ENCODE results near the gene CCR5. TPM values are rescaled to one million over a fixed set of nuclear protein-coding genes. Genes with fewer than 3 reads are reported as not detected.

CCR5 gene
- total and polyA plus RNA-seq, 9 of the 15 experiments (the other 6 are each of a cell fraction or from before 2014, with no cell fraction given) = not detected

DNA sequence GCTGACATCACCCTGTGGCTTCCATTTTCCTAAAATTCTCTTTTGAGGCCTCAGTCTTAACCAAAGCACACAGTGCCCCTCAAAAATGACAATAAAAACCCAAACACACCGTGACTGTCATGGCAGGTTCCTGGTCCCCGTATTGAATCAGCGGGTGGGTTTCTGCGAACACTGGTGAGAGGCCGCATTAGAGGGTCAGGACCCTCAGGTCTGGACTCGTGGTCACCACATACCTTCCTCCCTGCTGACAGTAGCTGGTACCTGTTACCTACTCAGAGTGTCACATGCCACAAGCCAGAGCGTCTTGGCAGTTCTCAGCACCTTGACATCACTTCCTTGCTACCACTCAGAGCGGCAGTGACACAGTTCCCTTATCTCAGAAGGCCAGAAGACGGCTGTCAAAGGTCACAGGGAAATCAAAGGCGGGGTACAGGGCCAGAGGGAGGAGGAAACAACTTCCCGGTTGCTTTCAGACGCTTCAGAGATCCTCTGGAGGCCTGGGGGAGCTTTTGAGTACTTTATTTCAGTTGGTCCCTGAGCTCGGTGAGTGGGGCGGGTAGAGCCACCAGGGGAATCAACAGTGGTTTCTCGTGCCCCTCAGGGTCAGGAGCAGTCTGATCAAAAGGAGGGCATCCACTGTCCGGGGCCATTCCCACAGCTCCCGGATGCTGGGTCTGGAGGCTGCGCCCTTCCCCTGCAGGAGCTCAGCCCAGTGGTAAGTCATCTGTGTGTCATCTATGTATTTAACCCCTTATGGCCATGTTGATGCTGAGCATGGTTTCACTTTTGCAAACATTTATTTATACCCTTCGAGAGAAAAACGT is 36.3 kb downstream of the CCR5 start, which contains the start of the genes CCR5AS and CCRL2 (continued):
- TF ChIP-seq, protein P1, sequence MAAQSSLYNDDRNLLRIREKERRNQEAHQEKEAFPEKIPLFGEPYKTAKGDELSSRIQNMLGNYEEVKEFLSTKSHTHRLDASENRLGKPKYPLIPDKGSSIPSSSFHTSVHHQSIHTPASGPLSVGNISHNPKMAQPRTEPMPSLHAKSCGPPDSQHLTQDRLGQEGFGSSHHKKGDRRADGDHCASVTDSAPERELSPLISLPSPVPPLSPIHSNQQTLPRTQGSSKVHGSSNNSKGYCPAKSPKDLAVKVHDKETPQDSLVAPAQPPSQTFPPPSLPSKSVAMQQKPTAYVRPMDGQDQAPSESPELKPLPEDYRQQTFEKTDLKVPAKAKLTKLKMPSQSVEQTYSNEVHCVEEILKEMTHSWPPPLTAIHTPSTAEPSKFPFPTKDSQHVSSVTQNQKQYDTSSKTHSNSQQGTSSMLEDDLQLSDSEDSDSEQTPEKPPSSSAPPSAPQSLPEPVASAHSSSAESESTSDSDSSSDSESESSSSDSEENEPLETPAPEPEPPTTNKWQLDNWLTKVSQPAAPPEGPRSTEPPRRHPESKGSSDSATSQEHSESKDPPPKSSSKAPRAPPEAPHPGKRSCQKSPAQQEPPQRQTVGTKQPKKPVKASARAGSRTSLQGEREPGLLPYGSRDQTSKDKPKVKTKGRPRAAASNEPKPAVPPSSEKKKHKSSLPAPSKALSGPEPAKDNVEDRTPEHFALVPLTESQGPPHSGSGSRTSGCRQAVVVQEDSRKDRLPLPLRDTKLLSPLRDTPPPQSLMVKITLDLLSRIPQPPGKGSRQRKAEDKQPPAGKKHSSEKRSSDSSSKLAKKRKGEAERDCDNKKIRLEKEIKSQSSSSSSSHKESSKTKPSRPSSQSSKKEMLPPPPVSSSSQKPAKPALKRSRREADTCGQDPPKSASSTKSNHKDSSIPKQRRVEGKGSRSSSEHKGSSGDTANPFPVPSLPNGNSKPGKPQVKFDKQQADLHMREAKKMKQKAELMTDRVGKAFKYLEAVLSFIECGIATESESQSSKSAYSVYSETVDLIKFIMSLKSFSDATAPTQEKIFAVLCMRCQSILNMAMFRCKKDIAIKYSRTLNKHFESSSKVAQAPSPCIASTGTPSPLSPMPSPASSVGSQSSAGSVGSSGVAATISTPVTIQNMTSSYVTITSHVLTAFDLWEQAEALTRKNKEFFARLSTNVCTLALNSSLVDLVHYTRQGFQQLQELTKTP (IDR thresholded peaks at IDR 0.05; ENCODE audit: low read depth in 1 of 2, partially characterized antibody in 2 of 2) = peak in 1 of 2 experiments; percentile 67
- TF ChIP-seq ZNF224 (CRISPR knock-in tag; IDR thresholded peaks at IDR 0.05) = no peak
- peak; percentile 78 for TF ChIP-seq FOXM1 (IDR thresholded peaks at IDR 0.05; ENCODE audit: low read depth)
- TF ChIP-seq FOXM1 (CRISPR knock-in tag; IDR thresholded peaks at IDR 0.05; ENCODE audit: low read depth) = 0 out of 2 replicates have a peak, but pooled peaks have one; percentile 26
- TF ChIP-seq CTBP1 (IDR thresholded peaks at IDR 0.05; ENCODE audit: borderline replicate concordance) = peak; percentile 96
- TF ChIP-seq, protein P2, sequence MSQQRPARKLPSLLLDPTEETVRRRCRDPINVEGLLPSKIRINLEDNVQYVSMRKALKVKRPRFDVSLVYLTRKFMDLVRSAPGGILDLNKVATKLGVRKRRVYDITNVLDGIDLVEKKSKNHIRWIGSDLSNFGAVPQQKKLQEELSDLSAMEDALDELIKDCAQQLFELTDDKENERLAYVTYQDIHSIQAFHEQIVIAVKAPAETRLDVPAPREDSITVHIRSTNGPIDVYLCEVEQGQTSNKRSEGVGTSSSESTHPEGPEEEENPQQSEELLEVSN (IDR thresholded peaks at IDR 0.05; ENCODE audit: borderline replicate concordance in 1 of 2, extremely low read depth in 1 of 2, insufficient read depth in 1 of 2, insufficient read length in 1 of 2, low read depth in 1 of 2, low read length in 1 of 2, poor library complexity in 1 of 2, severe bottlenecking in 1 of 2) = peak; percentile 73 to 87
- no peak for TF ChIP-seq GTF2E2 (tag; IDR thresholded peaks at IDR 0.05)
- peak; percentile 63; the same call in 1 of the 2 replicates for TF ChIP-seq ZNF41 (CRISPR knock-in tag; conservative IDR thresholded peaks at IDR 0.05)
- TF ChIP-seq CBX1 (IDR thresholded peaks at IDR 0.05; ENCODE audit: low read depth) = no peak; the same call in 1 of the 2 replicates
- TF ChIP-seq, protein P3, sequence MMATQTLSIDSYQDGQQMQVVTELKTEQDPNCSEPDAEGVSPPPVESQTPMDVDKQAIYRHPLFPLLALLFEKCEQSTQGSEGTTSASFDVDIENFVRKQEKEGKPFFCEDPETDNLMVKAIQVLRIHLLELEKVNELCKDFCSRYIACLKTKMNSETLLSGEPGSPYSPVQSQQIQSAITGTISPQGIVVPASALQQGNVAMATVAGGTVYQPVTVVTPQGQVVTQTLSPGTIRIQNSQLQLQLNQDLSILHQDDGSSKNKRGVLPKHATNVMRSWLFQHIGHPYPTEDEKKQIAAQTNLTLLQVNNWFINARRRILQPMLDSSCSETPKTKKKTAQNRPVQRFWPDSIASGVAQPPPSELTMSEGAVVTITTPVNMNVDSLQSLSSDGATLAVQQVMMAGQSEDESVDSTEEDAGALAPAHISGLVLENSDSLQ (IDR thresholded peaks at IDR 0.05) = peak; percentile 92
- peak; percentile 77 for TF ChIP-seq NUFIP1 (IDR thresholded peaks at IDR 0.05; ENCODE audit: partially characterized antibody)
- TF ChIP-seq ZNF436 (CRISPR knock-in tag; IDR thresholded peaks at IDR 0.05) = no peak
- peak; percentile 97 for TF ChIP-seq ZNF175 (CRISPR knock-in tag; IDR thresholded peaks at IDR 0.05; ENCODE audit: low read depth)
- TF ChIP-seq NR2C2 (CRISPR knock-in tag; IDR thresholded peaks at IDR 0.05) = peak; percentile 94
- TF ChIP-seq NR2C2 (tag; IDR thresholded peaks at IDR 0.05) = peak; percentile 98
- no peak for TF ChIP-seq MCM5 (IDR thresholded peaks at IDR 0.05; ENCODE audit: low read depth)
- TF ChIP-seq, protein P4, sequence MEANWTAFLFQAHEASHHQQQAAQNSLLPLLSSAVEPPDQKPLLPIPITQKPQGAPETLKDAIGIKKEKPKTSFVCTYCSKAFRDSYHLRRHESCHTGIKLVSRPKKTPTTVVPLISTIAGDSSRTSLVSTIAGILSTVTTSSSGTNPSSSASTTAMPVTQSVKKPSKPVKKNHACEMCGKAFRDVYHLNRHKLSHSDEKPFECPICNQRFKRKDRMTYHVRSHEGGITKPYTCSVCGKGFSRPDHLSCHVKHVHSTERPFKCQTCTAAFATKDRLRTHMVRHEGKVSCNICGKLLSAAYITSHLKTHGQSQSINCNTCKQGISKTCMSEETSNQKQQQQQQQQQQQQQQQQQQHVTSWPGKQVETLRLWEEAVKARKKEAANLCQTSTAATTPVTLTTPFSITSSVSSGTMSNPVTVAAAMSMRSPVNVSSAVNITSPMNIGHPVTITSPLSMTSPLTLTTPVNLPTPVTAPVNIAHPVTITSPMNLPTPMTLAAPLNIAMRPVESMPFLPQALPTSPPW (CRISPR knock-in tag; IDR thresholded peaks at IDR 0.05) = peak; percentile 89
- peak; percentile 56; the same call in 1 of the 2 replicates for TF ChIP-seq RFX7 (CRISPR knock-in tag; IDR thresholded peaks at IDR 0.05)
- peak; percentile 74 to 80 for TF ChIP-seq TRIM24 (IDR thresholded peaks at IDR 0.05)
- peak; percentile 90 for TF ChIP-seq SMAD3 (CRISPR knock-in tag; conservative IDR thresholded peaks at IDR 0.05)
- no peak for TF ChIP-seq POLR3G (IDR thresholded peaks at IDR 0.05; ENCODE audit: extremely low read depth, insufficient read length, insufficient replicate concordance)

Measured in K562 (cell line).